ENCODE data around the gene CEACAM19. TPM values are rescaled to one million over a fixed set of nuclear protein-coding genes. Genes with fewer than 3 reads are reported as not detected.
A peak's percentile ranks its signal among the peaks of the same experiment; 100 is the strongest.
"Not testable (repeated sequence)": the region's sequence is repeated elsewhere in the genome, so short reads cannot be mapped to it uniquely, and the experiment has no call there.

The CEACAM19 gene
- total RNA-seq, 3 donors from 2014 or later, result 5.8 to 8.0 (median 6.9) TPM

- Histone ChIP-seq H3K9me3 (peaks cover 3% of the 10 kb centered on the region), H3K36me3 (ENCODE audit: low read depth) (no peaks in the 10 kb centered on the region), H3K4me3 (no peak overlapping the region), H3K4me1 (ENCODE audit: low read depth) (peaks cover 5% of the 10 kb centered on the region)
- no peak for TF ChIP-seq CTCF (IDR thresholded peaks at IDR 0.05)
- ATAC-seq, result peak; percentile 52
- intact Hi-C loops (cut with DNase I, micrococcal nuclease), result no loop called here
- DNase-seq, result no peak
These were observed 41.7 kb downstream of the CEACAM19 start for GRCh38 chr19:44712864-44713515.

GRCh38 chr19:44714597-44715169 is 43.4 kb downstream of the CEACAM19 start:
- H3K9me3 ChIP-seq, result peaks cover 3% of the 10 kb centered on the region
- H3K36me3 ChIP-seq (ENCODE audit: low read depth), result no peaks in the 10 kb centered on the region
- no peak for ATAC-seq
- H3K4me1 ChIP-seq (ENCODE audit: low read depth), result peaks cover 14% of the 10 kb centered on the region
- intact Hi-C loops (cut with DNase I, micrococcal nuclease), result no loop called here
- no peak for DNase-seq
- no peak overlapping the region for H3K4me3 ChIP-seq
- TF ChIP-seq CTCF (IDR thresholded peaks at IDR 0.05), result no peak

GRCh38 chr19:44717603-44718002 is 46.3 kb downstream of the CEACAM19 start:
- no peak for TF ChIP-seq CTCF (IDR thresholded peaks at IDR 0.05)
- DNase-seq (no peak), ATAC-seq (no peak)
- no peak overlapping the region for H3K4me3 ChIP-seq
- H3K4me1 ChIP-seq (ENCODE audit: low read depth), result peaks cover 16% of the 10 kb centered on the region
- intact Hi-C loops (cut with DNase I, micrococcal nuclease), result no loop called here
- no peaks in the 10 kb centered on the region for H3K36me3 ChIP-seq (ENCODE audit: low read depth)
- peaks cover 3% of the 10 kb centered on the region for H3K9me3 ChIP-seq

GRCh38 chr19:44718441-44719261 is 47.4 kb downstream of the CEACAM19 start:
- peak; percentile 84 for ATAC-seq

GRCh38 chr19:44719262-44719701 is 48.0 kb downstream of the CEACAM19 start:
- peaks cover 3% of the 10 kb centered on the region for H3K9me3 ChIP-seq
- no peak for DNase-seq
- peaks cover 25% of the 10 kb centered on the region for H3K4me1 ChIP-seq (ENCODE audit: low read depth)
- no peaks in the 10 kb centered on the region for H3K36me3 ChIP-seq (ENCODE audit: low read depth)
- H3K4me3 ChIP-seq, result no peak overlapping the region
- no peak for TF ChIP-seq CTCF (IDR thresholded peaks at IDR 0.05)
- intact Hi-C loops (cut with DNase I, micrococcal nuclease), result no loop called here
- ATAC-seq, result peak; percentile 2

More at GRCh38 chr19:44718441-44719261, 47.4 kb downstream of the CEACAM19 start:
- Histone ChIP-seq H3K36me3 (ENCODE audit: low read depth) (no peaks in the 10 kb centered on the region), H3K9me3 (peaks cover 3% of the 10 kb centered on the region), H3K4me1 (ENCODE audit: low read depth) (peaks cover 19% of the 10 kb centered on the region), H3K4me3 (no peak overlapping the region)
- intact Hi-C loops (cut with DNase I, micrococcal nuclease), result no loop called here
- peak in 2 of 3 donors; percentile 78 to 87 for DNase-seq
- TF ChIP-seq CTCF (IDR thresholded peaks at IDR 0.05), result no peak

GRCh38 chr19:44720396-44720795 is 49.1 kb downstream of the CEACAM19 start:
- H3K36me3 ChIP-seq (ENCODE audit: low read depth); H3K4me3 ChIP-seq; ATAC-seq; DNase-seq; H3K9me3 ChIP-seq: not testable (repeated sequence)
- H3K4me1 ChIP-seq (ENCODE audit: low read depth), result peaks cover 35% of the 10 kb centered on the region
- intact Hi-C loops (cut with DNase I, micrococcal nuclease), result loop anchor here in 1 of 2 donors (5.0 kb wide), 1 partner anchor 52 kb away; no protein-coding TSS in a partner anchor
